ENCODE measurements around the gene DYNLT2. TPM values are rescaled to one million over a fixed set of nuclear protein-coding genes. Genes with fewer than 3 reads are reported as not detected.

The DYNLT2 gene
- total RNA-seq, 4 donors from 2014 or later = 3.3 to 7.5 (median 4.4) TPM

DNA sequence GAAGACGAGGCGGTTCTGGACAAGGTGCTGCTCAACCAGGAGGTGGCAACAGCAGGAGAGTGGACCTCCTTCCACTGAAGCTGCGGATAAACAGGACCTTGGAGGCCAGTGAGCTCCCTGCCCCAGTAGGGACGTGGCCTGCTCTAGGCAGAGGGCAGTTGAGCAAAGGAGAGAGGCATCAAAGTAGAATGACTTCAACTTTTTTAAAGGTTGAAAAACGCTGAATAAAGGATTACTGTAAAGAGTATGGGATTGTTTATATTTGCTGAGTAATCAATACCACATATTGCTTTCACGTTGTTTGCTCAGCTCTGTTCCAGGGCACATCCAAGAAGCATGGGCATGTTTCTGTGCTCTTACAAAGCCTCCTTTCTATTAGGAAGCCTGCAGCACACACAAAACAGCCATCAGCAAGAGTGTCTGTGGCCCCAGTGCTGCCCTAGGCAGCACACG, 48.1 kb upstream of the DYNLT2 start:
- 62 to 63% methylated on average over 6 to 7 of the region's 7 CpGs for WGBS, 2 donors (ENCODE audit: low coverage in 1 of 2)
- DNase-seq = no peak
- intact Hi-C loops (cut with DNase I; ENCODE audit: low total_unique reads) = loop anchor here (10.0 kb wide), 1 partner anchor 725 kb away; no protein-coding TSS in a partner anchor

DNA sequence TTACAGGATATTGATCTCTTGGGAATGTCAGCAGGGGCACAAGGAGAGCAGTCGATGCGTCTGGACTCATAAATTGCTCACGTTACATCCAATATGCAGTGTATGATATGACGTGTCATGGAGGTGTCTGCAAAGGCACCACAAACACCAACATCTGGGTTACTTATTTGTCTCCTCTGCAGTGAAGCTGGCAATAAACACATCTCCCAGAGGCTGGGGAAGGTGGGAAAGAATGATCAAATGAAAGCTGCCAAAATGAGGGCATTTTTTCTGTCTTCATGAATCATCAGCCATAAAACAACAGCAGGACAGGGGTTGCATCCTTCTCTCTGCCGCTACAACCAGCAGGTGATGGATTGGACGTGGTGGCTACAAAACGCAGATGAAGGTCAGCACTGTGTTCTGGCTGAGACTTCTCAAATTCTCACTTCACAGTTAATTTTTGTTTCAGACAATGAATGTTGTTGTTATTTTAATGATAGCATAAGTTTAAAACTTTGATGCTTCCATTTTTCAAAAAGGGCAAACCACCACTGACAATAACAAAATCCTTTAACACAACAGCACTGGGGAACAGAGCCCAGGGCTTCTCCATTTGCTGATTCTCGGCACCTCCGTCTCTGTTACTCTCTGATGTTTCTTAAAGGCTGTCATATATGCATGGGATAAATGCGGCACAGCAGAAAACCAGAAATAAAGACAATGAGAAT, 47.5 kb upstream of the DYNLT2 start:
- Histone ChIP-seq H3K27ac (no peak overlapping the region), H3K4me3 (no peak overlapping the region), H3K9me3 (no peaks in the 10 kb centered on the region), H3K36me3 (no peaks in the 10 kb centered on the region), H3K4me1 (peaks cover 11 to 17% (median 14%) of the 10 kb centered on the region in 4 donors), H3K27me3 (no peaks in the 10 kb centered on the region)
- intact Hi-C loops (cut with DNase I; ENCODE audit: low total_unique reads) (loop anchor here (10.0 kb wide), 1 partner anchor 726 kb away; no protein-coding TSS in a partner anchor), in situ Hi-C loops (cut with MboI; ENCODE audit: low pct_ligation_motif_present in 1 of 4, low pct_unique_long_range_greater_than_20kb in 1 of 4, low sequenced_read_pairs in 3 of 4) (loop anchor here in 1 of 4 donors (10.0 kb wide), 1 partner anchor 716 kb away; no protein-coding TSS in a partner anchor)
- WGBS, 2 donors (ENCODE audit: low coverage in 1 of 2) = 87 to 97% methylated on average over 5 to 10 of the region's 10 CpGs
- no peak for DNase-seq
- no peak for TF ChIP-seq POLR2AphosphoS5 (IDR thresholded peaks at IDR 0.05)
- TF ChIP-seq, protein P1, sequence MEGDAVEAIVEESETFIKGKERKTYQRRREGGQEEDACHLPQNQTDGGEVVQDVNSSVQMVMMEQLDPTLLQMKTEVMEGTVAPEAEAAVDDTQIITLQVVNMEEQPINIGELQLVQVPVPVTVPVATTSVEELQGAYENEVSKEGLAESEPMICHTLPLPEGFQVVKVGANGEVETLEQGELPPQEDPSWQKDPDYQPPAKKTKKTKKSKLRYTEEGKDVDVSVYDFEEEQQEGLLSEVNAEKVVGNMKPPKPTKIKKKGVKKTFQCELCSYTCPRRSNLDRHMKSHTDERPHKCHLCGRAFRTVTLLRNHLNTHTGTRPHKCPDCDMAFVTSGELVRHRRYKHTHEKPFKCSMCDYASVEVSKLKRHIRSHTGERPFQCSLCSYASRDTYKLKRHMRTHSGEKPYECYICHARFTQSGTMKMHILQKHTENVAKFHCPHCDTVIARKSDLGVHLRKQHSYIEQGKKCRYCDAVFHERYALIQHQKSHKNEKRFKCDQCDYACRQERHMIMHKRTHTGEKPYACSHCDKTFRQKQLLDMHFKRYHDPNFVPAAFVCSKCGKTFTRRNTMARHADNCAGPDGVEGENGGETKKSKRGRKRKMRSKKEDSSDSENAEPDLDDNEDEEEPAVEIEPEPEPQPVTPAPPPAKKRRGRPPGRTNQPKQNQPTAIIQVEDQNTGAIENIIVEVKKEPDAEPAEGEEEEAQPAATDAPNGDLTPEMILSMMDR (IDR thresholded peaks at IDR 0.05) = no peak
- no peak for TF ChIP-seq POLR2A (IDR thresholded peaks at IDR 0.05)
- no peak for TF ChIP-seq EP300 (IDR thresholded peaks at IDR 0.05; ENCODE audit: low read depth)

More for the DNA sequence above, 48.1 kb upstream of the DYNLT2 start:
- TF ChIP-seq POLR2AphosphoS5 (IDR thresholded peaks at IDR 0.05) (no peak), POLR2A (IDR thresholded peaks at IDR 0.05) (no peak), EP300 (IDR thresholded peaks at IDR 0.05; ENCODE audit: low read depth) (no peak)
- in situ Hi-C loops (cut with MboI; ENCODE audit: low pct_ligation_motif_present in 1 of 4, low pct_unique_long_range_greater_than_20kb in 1 of 4, low sequenced_read_pairs in 3 of 4) = loop anchor here in 1 of 4 donors (10.0 kb wide), 1 partner anchor 715 kb away; no protein-coding TSS in a partner anchor
- Histone ChIP-seq H3K4me3 (no peak overlapping the region), H3K9me3 (no peaks in the 10 kb centered on the region), H3K4me1 (peaks cover 11 to 17% (median 14%) of the 10 kb centered on the region in 4 donors), H3K36me3 (no peaks in the 10 kb centered on the region), H3K27ac (no peak overlapping the region), H3K27me3 (no peaks in the 10 kb centered on the region)

DNA sequence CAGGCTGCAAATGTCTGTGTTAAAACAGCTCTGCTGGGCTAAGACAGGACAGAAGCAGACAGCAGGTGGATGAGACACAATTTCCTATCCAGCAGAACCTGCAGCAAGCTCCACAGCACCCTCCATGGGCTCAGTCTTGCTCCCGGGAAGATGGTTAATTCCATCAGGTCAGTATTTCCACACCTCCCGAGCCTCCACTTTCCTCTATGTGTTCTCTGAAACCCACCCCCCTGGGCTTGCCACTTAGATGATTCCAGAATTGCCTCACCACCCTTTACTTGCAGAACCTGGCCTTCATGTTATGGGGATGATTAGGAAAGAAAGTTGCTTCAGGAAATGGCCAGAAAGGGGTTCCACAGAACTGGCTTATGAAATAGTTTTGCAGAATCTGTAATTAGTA, 43.8 kb upstream of the DYNLT2 start:
- in situ Hi-C loops (cut with MboI; ENCODE audit: low pct_ligation_motif_present in 1 of 4, low pct_unique_long_range_greater_than_20kb in 1 of 4, low sequenced_read_pairs in 3 of 4) (loop anchor here in 1 of 4 donors (10.0 kb wide), 1 partner anchor 720 kb away; no protein-coding TSS in a partner anchor), intact Hi-C loops (cut with DNase I; ENCODE audit: low total_unique reads) (loop anchor here (10.0 kb wide), 1 partner anchor 730 kb away; no protein-coding TSS in a partner anchor)
- TF ChIP-seq EP300 (IDR thresholded peaks at IDR 0.05; ENCODE audit: low read depth) = no peak
- TF ChIP-seq, protein P1 (IDR thresholded peaks at IDR 0.05) = no peak
- TF ChIP-seq POLR2A (IDR thresholded peaks at IDR 0.05) = no peak
- TF ChIP-seq POLR2AphosphoS5 (IDR thresholded peaks at IDR 0.05) = no peak
- Histone ChIP-seq H3K27ac (no peak overlapping the region), H3K9me3 (no peaks in the 10 kb centered on the region), H3K4me1 (peaks cover 2 to 11% (median 9%) of the 10 kb centered on the region in 4 donors), H3K36me3 (no peaks in the 10 kb centered on the region), H3K27me3 (no peaks in the 10 kb centered on the region), H3K4me3 (no peak overlapping the region)
- WGBS, 2 donors (ENCODE audit: low coverage in 1 of 2) = 57 to 70% methylated on average over 2 of the region's 2 CpGs
- DNase-seq = no peak

DNA sequence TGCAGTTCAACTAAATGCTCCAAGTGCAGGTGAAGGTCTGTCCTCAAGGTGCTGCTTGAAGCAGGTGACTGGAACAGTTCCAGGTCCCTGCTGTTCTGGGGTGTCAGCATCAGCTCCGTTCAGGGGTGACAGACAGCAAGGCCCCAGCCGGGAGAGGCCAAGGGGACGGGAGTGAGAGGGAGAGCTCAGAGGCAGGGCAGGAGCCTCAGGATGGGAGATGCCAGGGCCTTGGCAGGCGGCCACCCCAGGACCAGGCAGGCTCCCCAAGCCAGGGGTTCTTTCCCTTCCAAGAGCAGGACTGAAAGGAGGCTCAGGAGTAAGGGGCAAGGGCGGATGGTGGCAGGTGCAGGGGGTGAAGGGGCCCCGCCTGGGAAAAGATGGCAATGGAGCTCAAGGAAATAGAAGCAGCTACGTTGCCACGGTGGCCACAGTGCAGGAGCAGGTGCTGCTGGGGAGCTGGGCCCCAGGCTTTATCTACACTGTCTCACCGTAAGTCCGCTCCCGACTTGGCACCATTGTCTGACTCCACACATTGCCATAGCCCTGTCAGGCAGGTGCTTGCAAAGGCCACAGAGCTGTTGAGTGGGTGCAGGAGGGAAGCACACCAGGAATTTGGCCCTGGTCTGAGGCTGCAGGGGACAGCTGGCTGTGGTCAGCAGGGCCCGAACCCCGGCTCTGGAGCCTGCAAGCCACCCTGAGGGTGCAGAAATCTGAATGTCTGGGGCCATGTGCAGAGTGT, 43.1 kb upstream of the DYNLT2 start:
- no peak for TF ChIP-seq POLR2A (IDR thresholded peaks at IDR 0.05)
- no peak for TF ChIP-seq EP300 (IDR thresholded peaks at IDR 0.05; ENCODE audit: low read depth)
- TF ChIP-seq, protein P1 (IDR thresholded peaks at IDR 0.05) = no peak
- TF ChIP-seq POLR2AphosphoS5 (IDR thresholded peaks at IDR 0.05) = no peak
- Histone ChIP-seq H3K4me3 (no peak overlapping the region), H3K36me3 (no peaks in the 10 kb centered on the region), H3K9me3 (no peaks in the 10 kb centered on the region), H3K27ac (no peak overlapping the region), H3K4me1 (peaks cover 0 to 15% (median 14%) of the 10 kb centered on the region in 4 donors), H3K27me3 (no peaks in the 10 kb centered on the region)
- in situ Hi-C loops (cut with MboI; ENCODE audit: low pct_ligation_motif_present in 1 of 4, low pct_unique_long_range_greater_than_20kb in 1 of 4, low sequenced_read_pairs in 3 of 4) = loop anchor here in 1 of 4 donors (10.0 kb wide), 1 partner anchor 720 kb away; no protein-coding TSS in a partner anchor
- intact Hi-C loops (cut with DNase I; ENCODE audit: low total_unique reads) = loop anchor here (10.0 kb wide), 1 partner anchor 730 kb away; no protein-coding TSS in a partner anchor
- DNase-seq = no peak
- 64 to 71% methylated on average over 4 to 13 of the region's 13 CpGs for WGBS, 2 donors (ENCODE audit: low coverage in 1 of 2)
